ENCODE results near the gene ATAD3B.
"Not testable (repeated sequence)": the region's sequence is repeated elsewhere in the genome, so short reads cannot be mapped to it uniquely, and the experiment has no call there.

DNA sequence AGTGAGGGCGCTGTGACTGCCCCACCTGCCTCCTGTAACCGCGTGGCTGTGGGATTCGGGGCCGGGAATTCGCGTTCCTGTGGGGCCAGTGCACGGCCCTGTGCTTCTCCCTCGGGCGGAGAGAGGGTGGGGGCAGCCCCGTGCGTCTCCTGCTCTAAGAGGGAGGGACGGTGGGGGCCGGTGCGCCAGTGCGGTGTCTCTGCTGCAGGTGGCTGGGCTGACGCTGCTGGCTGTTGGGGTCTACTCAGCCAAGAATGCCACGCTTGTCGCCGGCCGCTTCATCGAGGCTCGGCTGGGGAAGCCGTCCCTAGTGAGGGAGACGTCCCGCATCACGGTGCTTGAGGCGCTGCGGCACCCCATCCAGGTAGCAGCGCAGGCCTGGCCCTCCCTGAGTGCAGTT lies 51.0 kb downstream of the ATAD3B start:
- TF ChIP-seq, protein P1, sequence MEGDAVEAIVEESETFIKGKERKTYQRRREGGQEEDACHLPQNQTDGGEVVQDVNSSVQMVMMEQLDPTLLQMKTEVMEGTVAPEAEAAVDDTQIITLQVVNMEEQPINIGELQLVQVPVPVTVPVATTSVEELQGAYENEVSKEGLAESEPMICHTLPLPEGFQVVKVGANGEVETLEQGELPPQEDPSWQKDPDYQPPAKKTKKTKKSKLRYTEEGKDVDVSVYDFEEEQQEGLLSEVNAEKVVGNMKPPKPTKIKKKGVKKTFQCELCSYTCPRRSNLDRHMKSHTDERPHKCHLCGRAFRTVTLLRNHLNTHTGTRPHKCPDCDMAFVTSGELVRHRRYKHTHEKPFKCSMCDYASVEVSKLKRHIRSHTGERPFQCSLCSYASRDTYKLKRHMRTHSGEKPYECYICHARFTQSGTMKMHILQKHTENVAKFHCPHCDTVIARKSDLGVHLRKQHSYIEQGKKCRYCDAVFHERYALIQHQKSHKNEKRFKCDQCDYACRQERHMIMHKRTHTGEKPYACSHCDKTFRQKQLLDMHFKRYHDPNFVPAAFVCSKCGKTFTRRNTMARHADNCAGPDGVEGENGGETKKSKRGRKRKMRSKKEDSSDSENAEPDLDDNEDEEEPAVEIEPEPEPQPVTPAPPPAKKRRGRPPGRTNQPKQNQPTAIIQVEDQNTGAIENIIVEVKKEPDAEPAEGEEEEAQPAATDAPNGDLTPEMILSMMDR (conservative IDR thresholded peaks at IDR 0.05; ENCODE audit: low read depth, low read length), result not testable (repeated sequence)
- TF ChIP-seq, protein P2, sequence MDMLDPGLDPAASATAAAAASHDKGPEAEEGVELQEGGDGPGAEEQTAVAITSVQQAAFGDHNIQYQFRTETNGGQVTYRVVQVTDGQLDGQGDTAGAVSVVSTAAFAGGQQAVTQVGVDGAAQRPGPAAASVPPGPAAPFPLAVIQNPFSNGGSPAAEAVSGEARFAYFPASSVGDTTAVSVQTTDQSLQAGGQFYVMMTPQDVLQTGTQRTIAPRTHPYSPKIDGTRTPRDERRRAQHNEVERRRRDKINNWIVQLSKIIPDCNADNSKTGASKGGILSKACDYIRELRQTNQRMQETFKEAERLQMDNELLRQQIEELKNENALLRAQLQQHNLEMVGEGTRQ (IDR thresholded peaks at IDR 0.05; ENCODE audit: low read depth, low read length), result not testable (repeated sequence)
- TF ChIP-seq, protein P3, sequence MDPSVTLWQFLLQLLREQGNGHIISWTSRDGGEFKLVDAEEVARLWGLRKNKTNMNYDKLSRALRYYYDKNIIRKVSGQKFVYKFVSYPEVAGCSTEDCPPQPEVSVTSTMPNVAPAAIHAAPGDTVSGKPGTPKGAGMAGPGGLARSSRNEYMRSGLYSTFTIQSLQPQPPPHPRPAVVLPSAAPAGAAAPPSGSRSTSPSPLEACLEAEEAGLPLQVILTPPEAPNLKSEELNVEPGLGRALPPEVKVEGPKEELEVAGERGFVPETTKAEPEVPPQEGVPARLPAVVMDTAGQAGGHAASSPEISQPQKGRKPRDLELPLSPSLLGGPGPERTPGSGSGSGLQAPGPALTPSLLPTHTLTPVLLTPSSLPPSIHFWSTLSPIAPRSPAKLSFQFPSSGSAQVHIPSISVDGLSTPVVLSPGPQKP (IDR thresholded peaks at IDR 0.05; ENCODE audit: borderline replicate concordance, low read depth, low read length), result not testable (repeated sequence)
- TF ChIP-seq SMC3 (IDR thresholded peaks at IDR 0.05; ENCODE audit: low read depth, low read length); RAD21 (IDR thresholded peaks at IDR 0.05; ENCODE audit: low read length); POLR2A (IDR thresholded peaks at IDR 0.05; ENCODE audit: low read depth, low read length); BHLHE40 (IDR thresholded peaks at IDR 0.05; ENCODE audit: low read depth, low read length); MXI1 (IDR thresholded peaks at IDR 0.05; ENCODE audit: borderline replicate concordance, low read depth, low read length); RCOR1 (IDR thresholded peaks at IDR 0.05; ENCODE audit: insufficient replicate concordance, low read length); FOS (IDR thresholded peaks at IDR 0.05; ENCODE audit: low read depth, low read length); CEBPB (IDR thresholded peaks at IDR 0.05; ENCODE audit: low read depth, low read length); RFX5 (IDR thresholded peaks at IDR 0.05; ENCODE audit: low read depth, low read length): not testable (repeated sequence)
